Liver (tissue), 9 donors: ENCODE results near the gene PRPF19. TPM values are rescaled to one million over a fixed set of nuclear protein-coding genes. Genes with fewer than 3 reads are reported as not detected.

Source experiments
- DNase-seq: peaks from one replicate; pipeline ENCODE4 v3.0.0-alpha.2; 2017; ENCODE audit warnings: low spot score
- H3K27ac ChIP-seq, 2 donors: one replicate each; pipeline ENCODE4 v1.7.0; 2013; ENCODE audit warnings: inconsistent platforms in 2 of 2, low read length in 2 of 2, control low read depth in 1 of 2, low read depth in 1 of 2, mild to moderate bottlenecking in 1 of 2
- H3K27me3 ChIP-seq, 4 donors: one replicate each; pipeline versions ENCODE4 v1.6.1 to v1.7.0; 2013; ENCODE audit warnings: low read length in 3 of 4, inconsistent platforms in 1 of 4, mild to moderate bottlenecking in 1 of 4, moderate library complexity in 1 of 4; ENCODE audit not compliant: control insufficient read depth in 4 of 4, insufficient read depth in 4 of 4
- H3K36me3 ChIP-seq, 4 donors: one replicate each; pipeline versions ENCODE4 v1.6.1 to v1.7.0; 2013; ENCODE audit warnings: low read length in 3 of 4, mild to moderate bottlenecking in 3 of 4, low read depth in 1 of 4, moderate library complexity in 1 of 4; ENCODE audit not compliant: control insufficient read depth in 4 of 4, insufficient read depth in 3 of 4
- H3K4me1 ChIP-seq, 4 donors: one replicate each; pipeline versions ENCODE4 v1.6.1 to v1.7.0; 2013; ENCODE audit warnings: low read length in 3 of 4, mild to moderate bottlenecking in 3 of 4, moderate library complexity in 1 of 4; ENCODE audit not compliant: control insufficient read depth in 4 of 4, insufficient read depth in 4 of 4
- H3K4me3 ChIP-seq, 3 donors: one replicate each; pipeline versions ENCODE4 v1.6.1 to v1.7.0; 2013; ENCODE audit warnings: low read length in 3 of 3, control low read depth in 1 of 3, low read depth in 1 of 3, mild to moderate bottlenecking in 1 of 3
- H3K9ac ChIP-seq, 2 donors: one replicate each; pipeline ENCODE4 v1.7.0; 2013; ENCODE audit warnings: low read length in 2 of 2, mild to moderate bottlenecking in 2 of 2, moderate library complexity in 2 of 2, control low read depth in 1 of 2, low read depth in 1 of 2
- H3K9me3 ChIP-seq, 4 donors: one replicate each; pipeline versions ENCODE4 v1.6.1 to v1.7.0; 2013; ENCODE audit warnings: low read length in 3 of 4; ENCODE audit not compliant: control insufficient read depth in 4 of 4
- ATF3 ChIP-seq: IDR thresholded peaks from 2 replicates; pipeline ENCODE4 v1.6.1; 2016; ENCODE audit warnings: antibody characterized with exemption
- CTCF ChIP-seq: fragments of 150-350 bp; IDR thresholded peaks from 2 replicates; pipeline ENCODE4 v1.5.1; 2017; ENCODE audit warnings: improper control_type of control experiment, low read depth, low read length; ENCODE audit not compliant: missing input control
- FOXA1 ChIP-seq: IDR thresholded peaks from 2 replicates; pipeline ENCODE4 v1.6.1; 2016; ENCODE audit warnings: antibody characterized with exemption
- FOXA2 ChIP-seq: IDR thresholded peaks from 2 replicates; pipeline ENCODE4 v1.6.1; 2016; ENCODE audit warnings: antibody characterized with exemption
- GABPA ChIP-seq, 2 donors: IDR thresholded peaks in 1 of 2; conservative IDR thresholded peaks in 1 of 2; 2 replicates each; pipeline ENCODE4 v1.6.1; 2016; ENCODE audit warnings: antibody characterized with exemption in 2 of 2, mild to moderate bottlenecking in 1 of 2, moderate library complexity in 1 of 2
- HNF4G ChIP-seq: IDR thresholded peaks from 2 replicates; pipeline ENCODE4 v1.6.1; 2016; ENCODE audit warnings: antibody characterized with exemption
- JUND ChIP-seq, 2 donors: IDR thresholded peaks; 2 replicates each; pipeline ENCODE4 v1.6.1; 2016; ENCODE audit warnings: antibody characterized with exemption in 2 of 2
- MAX ChIP-seq: IDR thresholded peaks from 2 replicates; pipeline ENCODE4 v1.6.1; 2016; ENCODE audit warnings: antibody characterized with exemption
- NR2F2 ChIP-seq: IDR thresholded peaks from 2 replicates; pipeline ENCODE4 v1.6.1; 2016; ENCODE audit warnings: antibody characterized with exemption
- RAD21 ChIP-seq, 2 donors: IDR thresholded peaks; 2 replicates each; pipeline ENCODE4 v1.6.1; 2016; ENCODE audit warnings: antibody characterized with exemption in 2 of 2, mild to moderate bottlenecking in 2 of 2
- REST ChIP-seq: IDR thresholded peaks from 2 replicates; pipeline ENCODE4 v1.6.1; 2016; ENCODE audit warnings: antibody characterized with exemption, mild to moderate bottlenecking
- RXRA ChIP-seq, 2 donors: IDR thresholded peaks; 2 replicates each; pipeline ENCODE4 v1.6.1; 2017 to 2018; ENCODE audit warnings: antibody characterized with exemption in 2 of 2, mild to moderate bottlenecking in 1 of 2
- SP1 ChIP-seq: IDR thresholded peaks from 2 replicates; pipeline ENCODE4 v1.6.1; 2018; ENCODE audit warnings: antibody characterized with exemption, mild to moderate bottlenecking
- TAF1 ChIP-seq: conservative IDR thresholded peaks from 2 replicates; pipeline ENCODE4 v1.6.1; 2016; ENCODE audit warnings: antibody characterized with exemption, mild to moderate bottlenecking
- YY1 ChIP-seq: IDR thresholded peaks from 2 replicates; pipeline ENCODE4 v1.6.1; 2016; ENCODE audit warnings: antibody characterized with exemption, mild to moderate bottlenecking
- ZBTB33 ChIP-seq: IDR thresholded peaks from 2 replicates; pipeline ENCODE4 v1.6.1; 2016; ENCODE audit warnings: antibody characterized with exemption
- WGBS: extraction: QIAGEN DNeasy Blood & Tissue Kit; methylation state at CpG from one replicate; pipeline ENCODE4 v1.1.7; 2013; 5-methylcytosine and 5-hydroxymethylcytosine counted together
- polyA plus RNA-seq, 2 donors: library from polyadenylated mRNA; stranded (reverse) in 1 of 2; unstranded in 1 of 2; fragments of 200-250 nt in 1 of 2; fragments of >200 nt in 1 of 2; fragmentation: Nextera tagmentation in 1 of 2; extraction: Ambion mirVana in 1 of 2; gene quantifications; one replicate each; pipeline versions ENCODE4 v1.2.1 to v1.2.3, GENCODE V29; 2013 to 2015
- total RNA-seq, 2 donors: library from RNA; depleted of rRNA; stranded (reverse); fragments of >200 nt; gene quantifications; one replicate each; pipeline ENCODE4 v1.2.3, GENCODE V29; 2014
- donor health status: healthy.
- donor health status: healthy.
- donor health status: healthy.
- donor health status: healthy.
- donor health status: healthy.

PRPF19 gene
- total and polyA plus RNA-seq, 4 donors, result 25.4 to 57.1 (median 40.4) TPM

GRCh38 chr11:60847896-60848295 lies 58.5 kb downstream of the PRPF19 start:
- H3K27ac ChIP-seq, result no peak overlapping the region
- no peak overlapping the region for H3K4me3 ChIP-seq
- no peaks in the 10 kb centered on the region for H3K9me3 ChIP-seq
- no peak for DNase-seq
- peaks cover 4 to 26% (median 22%) of the 10 kb centered on the region in 4 donors for H3K4me1 ChIP-seq
- WGBS, result 93% methylated on average over 12 of the region's 12 CpGs
- peaks cover 0 to 30% (median 2%) of the 10 kb centered on the region in 4 donors for H3K36me3 ChIP-seq
- no peaks in the 10 kb centered on the region for H3K27me3 ChIP-seq
- TF ChIP-seq RAD21 (IDR thresholded peaks at IDR 0.05), result no peak
- H3K9ac ChIP-seq, result no peak overlapping the region

- Histone ChIP-seq H3K4me1 (peaks cover 4 to 32% (median 25%) of the 10 kb centered on the region in 4 donors), H3K9ac (no peak overlapping the region), H3K9me3 (no peaks in the 10 kb centered on the region), H3K4me3 (no peak overlapping the region), H3K27me3 (no peaks in the 10 kb centered on the region), H3K27ac (no peak overlapping the region), H3K36me3 (peaks cover 0 to 30% (median 2%) of the 10 kb centered on the region in 4 donors)
- TF ChIP-seq FOXA2 (no peak), SP1 (no peak), NR2F2 (no peak), GABPA (IDR thresholded peaks at IDR 0.05 in 1 of 2, conservative IDR thresholded peaks at IDR 0.05 in 1 of 2) (no peak), RAD21 (IDR thresholded peaks at IDR 0.05) (no peak), REST (no peak), YY1 (no peak), CTCF (no peak), ATF3 (no peak), ZBTB33 (no peak), FOXA1 (no peak), MAX (no peak), TAF1 (no peak), RXRA (IDR thresholded peaks at IDR 0.05) (no peak), JUND (IDR thresholded peaks at IDR 0.05) (no peak), HNF4G (no peak)
- 85% methylated on average over 13 of the region's 13 CpGs for WGBS
- DNase-seq, result no peak
These were observed 59.1 kb downstream of the PRPF19 start for GRCh38 chr11:60847281-60847680.
